GM12872 (cell line): ENCODE data around the gene CNKSR3.

Experiments used
- TF ChIP-seq, protein P1 (sequence below): IDR thresholded peaks from 3 replicates; pipeline ENCODE4 v1.5.1; 2011; ENCODE audit warnings: low read depth, mild to moderate bottlenecking, low read length, moderate library complexity; ENCODE audit not compliant: insufficient read depth

Gene CNKSR3

GRCh38 chr6:154506108-154506507 is 4.4 kb downstream of the CNKSR3 start:
- TF ChIP-seq, protein P1, sequence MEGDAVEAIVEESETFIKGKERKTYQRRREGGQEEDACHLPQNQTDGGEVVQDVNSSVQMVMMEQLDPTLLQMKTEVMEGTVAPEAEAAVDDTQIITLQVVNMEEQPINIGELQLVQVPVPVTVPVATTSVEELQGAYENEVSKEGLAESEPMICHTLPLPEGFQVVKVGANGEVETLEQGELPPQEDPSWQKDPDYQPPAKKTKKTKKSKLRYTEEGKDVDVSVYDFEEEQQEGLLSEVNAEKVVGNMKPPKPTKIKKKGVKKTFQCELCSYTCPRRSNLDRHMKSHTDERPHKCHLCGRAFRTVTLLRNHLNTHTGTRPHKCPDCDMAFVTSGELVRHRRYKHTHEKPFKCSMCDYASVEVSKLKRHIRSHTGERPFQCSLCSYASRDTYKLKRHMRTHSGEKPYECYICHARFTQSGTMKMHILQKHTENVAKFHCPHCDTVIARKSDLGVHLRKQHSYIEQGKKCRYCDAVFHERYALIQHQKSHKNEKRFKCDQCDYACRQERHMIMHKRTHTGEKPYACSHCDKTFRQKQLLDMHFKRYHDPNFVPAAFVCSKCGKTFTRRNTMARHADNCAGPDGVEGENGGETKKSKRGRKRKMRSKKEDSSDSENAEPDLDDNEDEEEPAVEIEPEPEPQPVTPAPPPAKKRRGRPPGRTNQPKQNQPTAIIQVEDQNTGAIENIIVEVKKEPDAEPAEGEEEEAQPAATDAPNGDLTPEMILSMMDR: no peak

DNA sequence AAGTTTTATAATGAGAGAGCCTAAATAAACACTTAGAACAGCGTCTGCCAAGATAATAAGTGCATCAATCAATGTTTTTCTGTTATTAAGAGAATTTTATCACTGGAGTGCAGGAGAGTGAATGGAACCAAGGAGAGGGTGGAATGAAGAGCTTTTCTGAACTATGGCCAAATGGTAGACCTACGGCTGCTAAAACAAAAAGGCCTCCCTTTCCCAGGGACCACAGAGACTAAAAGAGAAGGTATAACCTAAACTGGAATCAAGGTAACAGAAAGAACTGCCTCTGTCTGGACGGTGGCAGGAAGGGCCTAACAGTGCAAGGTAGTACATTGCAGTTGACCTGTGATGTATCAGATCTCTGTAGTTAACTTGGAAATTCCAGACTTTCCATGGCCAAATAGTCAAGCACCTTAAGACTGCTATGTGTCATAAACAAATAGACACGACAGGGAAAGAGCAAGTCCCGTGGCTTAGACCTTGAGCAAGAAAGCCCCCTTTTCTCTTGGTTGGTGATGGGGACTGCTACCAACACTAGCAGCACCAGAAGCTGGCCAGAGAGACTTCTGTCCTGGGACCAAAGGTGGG is 5.5 kb downstream of the CNKSR3 start:
- TF ChIP-seq, protein P1: no peak

DNA sequence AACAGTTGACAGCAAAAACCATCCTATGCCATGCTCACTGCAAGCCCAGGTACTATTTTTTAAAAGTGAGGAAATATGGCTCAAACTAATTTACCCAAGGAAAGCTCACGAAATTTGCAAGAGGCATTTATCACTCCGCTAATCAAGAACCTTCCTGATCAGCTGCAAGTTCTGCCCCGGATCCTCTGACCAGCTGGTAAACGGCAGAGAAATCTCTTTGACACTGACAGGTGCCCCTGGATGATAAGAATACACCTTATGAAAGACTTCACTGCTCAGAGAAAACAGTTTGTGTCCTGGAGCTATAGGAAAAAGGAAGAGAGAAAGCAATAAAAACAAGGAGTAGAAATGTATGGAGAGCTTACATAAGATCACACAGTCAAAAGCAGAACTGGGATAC is 6.4 kb downstream of the CNKSR3 start:
- TF ChIP-seq, protein P1: no peak

DNA sequence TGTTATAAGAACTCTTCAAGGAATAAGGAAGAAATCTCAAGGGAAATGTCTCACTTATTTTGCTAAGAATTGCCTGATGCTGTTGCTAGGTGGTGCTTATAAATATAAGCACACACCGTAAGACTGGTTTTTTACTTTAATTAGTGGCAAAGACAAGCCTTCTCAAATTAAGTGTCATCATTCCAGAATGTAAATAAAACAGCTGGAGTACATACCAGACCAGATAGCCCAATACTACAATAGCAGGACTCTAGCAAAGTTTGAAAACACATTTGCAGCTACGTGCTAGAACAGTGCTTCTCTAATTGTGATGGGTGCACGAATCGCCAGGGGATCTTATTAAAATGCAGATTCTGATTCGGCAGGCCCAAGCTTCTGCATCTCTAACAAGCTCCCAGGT is 6.8 kb downstream of the CNKSR3 start:
- TF ChIP-seq, protein P1: no peak

DNA sequence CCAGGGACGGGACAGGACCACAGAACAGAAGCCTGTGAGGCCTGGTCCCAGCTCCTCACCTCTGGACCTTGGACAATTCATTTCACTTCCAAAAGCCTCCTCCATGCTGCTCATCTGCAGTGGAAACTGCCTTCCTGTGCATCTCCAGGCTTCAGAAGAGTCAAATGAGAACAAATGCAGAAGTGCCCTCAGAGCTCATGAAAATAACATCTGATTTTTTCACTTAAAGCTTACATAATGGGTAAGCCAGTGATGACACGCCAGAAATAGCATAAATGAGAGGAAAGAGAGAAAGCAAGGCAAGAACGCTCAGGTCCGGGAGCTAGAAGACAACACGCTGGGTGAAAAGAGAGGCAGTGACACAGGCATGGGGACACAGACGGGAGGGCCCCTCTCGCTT is 7.9 kb downstream of the CNKSR3 start:
- TF ChIP-seq, protein P1: no peak

DNA sequence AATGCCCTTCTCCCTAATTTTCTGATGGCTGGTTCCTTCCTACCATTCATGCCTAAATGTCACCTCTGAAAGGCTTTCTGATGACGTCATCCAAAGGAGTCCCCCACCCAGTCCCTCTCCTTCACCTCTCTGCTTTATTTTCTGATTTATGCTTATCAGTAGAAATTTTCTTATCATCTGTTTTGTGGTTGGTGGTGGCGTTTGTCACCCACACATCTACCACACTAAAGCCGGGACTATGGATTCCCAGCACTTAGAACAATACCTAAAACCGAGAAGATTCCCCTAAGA is 9.0 kb downstream of the CNKSR3 start:
- TF ChIP-seq, protein P1: no peak

DNA sequence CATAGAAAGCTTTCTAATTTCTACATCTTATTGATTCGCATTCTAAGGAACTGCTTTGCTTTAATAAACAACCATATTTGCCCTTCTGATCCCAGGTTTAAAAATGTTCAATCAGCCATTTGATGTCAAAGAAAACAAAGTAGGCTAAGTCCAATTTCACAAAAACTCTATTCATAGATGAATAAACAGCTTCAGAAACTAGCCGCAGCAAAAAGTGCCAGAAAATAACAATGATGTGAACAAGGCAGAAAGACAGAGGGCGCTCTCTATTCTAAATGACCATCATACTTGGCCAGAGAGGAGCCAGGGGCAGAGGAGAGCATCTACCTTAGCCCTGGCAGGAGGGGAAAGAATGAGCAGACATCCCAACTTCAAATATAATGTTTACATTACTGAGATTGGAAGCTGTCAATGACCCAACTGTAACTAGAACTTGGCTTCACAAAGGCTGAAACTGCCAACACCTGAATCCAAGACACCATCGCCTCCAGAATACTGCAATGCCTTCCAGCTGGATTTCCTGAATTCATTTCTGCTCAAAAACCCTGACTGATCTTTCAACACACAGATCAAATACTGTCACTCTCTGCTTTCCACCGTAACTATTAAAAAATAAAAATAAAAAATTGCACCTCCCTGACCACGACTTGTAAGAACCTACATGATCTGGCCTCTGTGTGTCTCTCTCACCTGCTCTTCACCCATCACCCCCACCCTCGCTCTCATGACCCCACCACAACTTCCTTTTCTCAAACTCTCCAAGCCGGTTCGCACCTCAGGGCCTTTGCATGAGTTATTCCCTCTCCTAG is 9.5 kb downstream of the CNKSR3 start:
- TF ChIP-seq, protein P1: peak; percentile 43
